Muscle of arm (tissue), 14 donors: ENCODE measurements around the gene COX6A2. TPM values are rescaled to one million over a fixed set of nuclear protein-coding genes. Genes with fewer than 3 reads are reported as not detected.

Experiments used
- DNase-seq: peaks from one replicate; pipeline ENCODE4 v3.0.0-alpha.2; 2013
- long read RNA-seq, 11 donors: transcript quantifications; one replicate each; lab custom pipeline, GENCODE V29; 2026
- polyA plus RNA-seq, 12 donors: library from polyadenylated mRNA; unstranded; fragments of 120-200 nt; gene quantifications; one replicate each; pipeline ENCODE4 v1.2.1, GENCODE V29; 2013; ENCODE audit not compliant: insufficient read length in 12 of 12

COX6A2 gene
- polyA plus RNA-seq: 100 to 1,000 TPM in 11 of 12 donors, not detected in 1; 146 to 481 (median 259) TPM
- long read RNA-seq, donor 1, partial matches to known transcripts: 0 of 2 reads
- long read RNA-seq, donor 1, other reads (novel, unspliced or antisense): 0 of 2 reads
- long read RNA-seq, donor 2, transcript COX6A2-201 (3 exons, 440 nt): major isoform, 456 of 523 reads
- long read RNA-seq, donor 2, transcript COX6A2-202 (2 exons, 353 nt): minor isoform, 53 of 523 reads
- long read RNA-seq, donor 2, partial matches to known transcripts: 14 of 523 reads
- long read RNA-seq, donor 2, other reads (novel, unspliced or antisense): 0 of 523 reads
- long read RNA-seq, donor 3, transcript COX6A2-201 (3 exons, 440 nt): major isoform, 180 of 212 reads
- long read RNA-seq, donor 3, transcript COX6A2-202 (2 exons, 353 nt): minor isoform, 25 of 212 reads
- long read RNA-seq, donor 3, partial matches to known transcripts: 7 of 212 reads
- long read RNA-seq, donor 3, other reads (novel, unspliced or antisense): 0 of 212 reads
- long read RNA-seq, donor 4, transcript COX6A2-201 (3 exons, 440 nt): major isoform, 103 of 131 reads
- long read RNA-seq, donor 4, transcript COX6A2-202 (2 exons, 353 nt): minor isoform, 13 of 131 reads
- long read RNA-seq, donor 4, partial matches to known transcripts: 15 of 131 reads
- long read RNA-seq, donor 4, other reads (novel, unspliced or antisense): 0 of 131 reads
- long read RNA-seq, donor 5, transcript COX6A2-202 (2 exons, 353 nt): minor isoform, 18 of 461 reads
- long read RNA-seq, donor 5, transcript COX6A2-201 (3 exons, 440 nt): major isoform, 435 of 461 reads
- long read RNA-seq, donor 5, partial matches to known transcripts: 8 of 461 reads
- long read RNA-seq, donor 5, other reads (novel, unspliced or antisense): 0 of 461 reads
- long read RNA-seq, donor 6, transcript COX6A2-202 (2 exons, 353 nt): minor isoform, 29 of 188 reads
- long read RNA-seq, donor 6, transcript COX6A2-201 (3 exons, 440 nt): major isoform, 159 of 188 reads
- long read RNA-seq, donor 6, partial matches to known transcripts: 0 of 188 reads
- long read RNA-seq, donor 6, other reads (novel, unspliced or antisense): 0 of 188 reads
- long read RNA-seq, donor 7, transcript COX6A2-201 (3 exons, 440 nt): major isoform, 137 of 146 reads
- long read RNA-seq, donor 7, transcript COX6A2-202 (2 exons, 353 nt): minor isoform, 9 of 146 reads
- long read RNA-seq, donor 7, partial matches to known transcripts: 0 of 146 reads
- long read RNA-seq, donor 7, other reads (novel, unspliced or antisense): 0 of 146 reads
- long read RNA-seq, donor 8, transcript COX6A2-202 (2 exons, 353 nt): minor isoform, 27 of 363 reads
- long read RNA-seq, donor 8, transcript COX6A2-201 (3 exons, 440 nt): major isoform, 331 of 363 reads
- long read RNA-seq, donor 8, partial matches to known transcripts: 5 of 363 reads
- long read RNA-seq, donor 8, other reads (novel, unspliced or antisense): 0 of 363 reads
- long read RNA-seq, donor 9, transcript COX6A2-202 (2 exons, 353 nt): minor isoform, 10 of 162 reads
- long read RNA-seq, donor 9, transcript COX6A2-201 (3 exons, 440 nt): major isoform, 142 of 162 reads
- long read RNA-seq, donor 9, partial matches to known transcripts: 10 of 162 reads
- long read RNA-seq, donor 9, other reads (novel, unspliced or antisense): 0 of 162 reads
- long read RNA-seq, donor 10, transcript COX6A2-202 (2 exons, 353 nt): minor isoform, 26 of 359 reads
- long read RNA-seq, donor 10, transcript COX6A2-201 (3 exons, 440 nt): major isoform, 316 of 359 reads
- long read RNA-seq, donor 10, partial matches to known transcripts: 17 of 359 reads
- long read RNA-seq, donor 10, other reads (novel, unspliced or antisense): 0 of 359 reads
- long read RNA-seq, donor 11, transcript COX6A2-201 (3 exons, 440 nt): major isoform, 392 of 447 reads
- long read RNA-seq, donor 11, transcript COX6A2-202 (2 exons, 353 nt): minor isoform, 44 of 447 reads
- long read RNA-seq, donor 11, partial matches to known transcripts: 11 of 447 reads
- long read RNA-seq, donor 11, other reads (novel, unspliced or antisense): 0 of 447 reads

GRCh38 chr16:31428279-31428597 is at the start of gene COX6A2:
Gene COX6A2 (minus strand): TSS chr16:31428360. CDS start chr16:31428325, 35 bp downstream.
- DNase-seq: no peak

DNA sequence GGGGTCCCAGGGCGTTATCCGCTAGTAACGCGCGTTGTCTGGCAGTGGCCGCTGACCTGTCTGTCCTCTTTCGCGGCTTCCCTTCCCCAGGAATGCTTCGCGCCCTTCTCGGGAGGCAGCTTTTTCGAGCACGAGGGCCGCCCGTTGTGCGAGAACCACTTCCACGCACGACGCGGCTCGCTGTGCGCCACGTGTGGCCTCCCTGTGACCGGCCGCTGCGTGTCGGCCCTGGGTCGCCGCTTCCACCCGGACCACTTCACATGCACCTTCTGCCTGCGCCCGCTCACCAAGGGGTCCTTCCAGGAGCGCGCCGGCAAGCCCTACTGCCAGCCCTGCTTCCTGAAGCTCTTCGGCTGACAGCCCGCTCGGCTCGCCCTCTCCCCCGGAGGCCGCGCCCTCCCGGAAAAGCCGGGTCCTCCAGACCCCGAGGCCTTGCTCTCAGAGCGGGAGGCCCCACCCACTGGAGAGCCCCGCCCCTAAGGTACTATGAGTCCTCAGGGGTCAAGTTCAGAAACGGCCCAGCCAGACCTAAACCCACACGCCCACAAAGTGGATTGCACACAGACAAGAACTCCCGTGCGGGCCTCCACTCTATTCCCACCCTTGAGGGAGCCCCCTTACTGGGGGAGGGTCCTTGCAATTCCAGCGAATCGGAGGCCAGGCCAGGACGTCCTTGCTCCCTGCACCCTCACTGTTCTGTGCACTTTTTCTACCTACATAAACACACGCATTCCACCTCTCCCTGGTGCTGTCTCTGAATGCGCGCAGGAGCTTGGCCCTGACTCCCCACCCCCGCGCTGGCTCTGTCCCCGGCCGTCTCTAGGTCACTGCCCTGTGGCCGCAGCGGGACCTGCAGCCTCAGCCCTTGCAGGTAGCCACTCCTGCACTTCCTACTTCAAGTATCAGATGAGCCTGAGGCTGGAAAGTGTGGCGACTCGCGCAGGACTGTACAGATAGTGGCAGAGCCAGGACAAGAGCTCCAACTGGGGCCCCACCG is 49.4 kb upstream of the COX6A2 start:
- DNase-seq: no peak

DNA sequence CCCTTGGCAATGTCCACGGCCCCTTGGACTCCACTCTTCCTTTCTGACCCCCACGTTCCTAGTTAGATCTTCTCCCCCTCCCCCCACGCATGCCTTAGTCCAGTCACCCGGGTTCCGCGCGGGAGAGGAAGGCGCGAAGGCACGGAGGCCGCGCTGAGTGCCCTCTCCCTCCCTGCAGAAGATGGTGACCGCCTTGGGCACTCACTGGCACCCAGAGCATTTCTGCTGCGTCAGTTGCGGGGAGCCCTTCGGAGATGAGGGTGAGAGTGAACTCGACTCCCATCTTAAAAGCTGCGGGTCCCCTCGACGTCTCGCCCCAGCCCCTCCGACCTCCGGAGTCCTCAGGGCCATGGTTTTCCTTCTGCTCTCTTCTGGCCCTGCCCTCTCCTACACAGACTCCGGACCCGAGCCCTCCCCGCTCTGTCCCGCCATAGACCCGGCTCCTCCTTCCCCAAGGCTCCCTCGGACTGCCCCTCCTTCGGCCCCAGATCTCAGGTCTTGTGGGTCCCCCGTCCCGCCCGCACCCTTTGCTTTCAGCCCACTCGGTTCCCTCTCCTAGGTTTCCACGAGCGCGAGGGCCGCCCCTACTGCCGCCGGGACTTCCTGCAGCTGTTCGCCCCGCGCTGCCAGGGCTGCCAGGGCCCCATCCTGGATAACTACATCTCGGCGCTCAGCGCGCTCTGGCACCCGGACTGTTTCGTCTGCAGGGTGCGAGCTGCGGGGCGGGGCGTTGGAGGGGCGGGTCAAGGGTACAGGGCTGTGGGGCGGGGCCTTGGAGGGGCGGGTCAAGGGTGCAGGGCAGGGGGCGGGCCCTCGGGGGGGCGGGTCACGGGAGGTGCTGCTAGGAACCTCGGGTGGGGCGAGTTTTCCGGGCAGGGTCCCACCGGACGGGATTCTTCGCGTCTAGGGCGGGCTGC is 48.4 kb upstream of the COX6A2 start:
- DNase-seq: no peak

- DNase-seq: no peak
Observed at GRCh38 chr16:31475946-31476302, 47.8 kb upstream of the COX6A2 start.

DNA sequence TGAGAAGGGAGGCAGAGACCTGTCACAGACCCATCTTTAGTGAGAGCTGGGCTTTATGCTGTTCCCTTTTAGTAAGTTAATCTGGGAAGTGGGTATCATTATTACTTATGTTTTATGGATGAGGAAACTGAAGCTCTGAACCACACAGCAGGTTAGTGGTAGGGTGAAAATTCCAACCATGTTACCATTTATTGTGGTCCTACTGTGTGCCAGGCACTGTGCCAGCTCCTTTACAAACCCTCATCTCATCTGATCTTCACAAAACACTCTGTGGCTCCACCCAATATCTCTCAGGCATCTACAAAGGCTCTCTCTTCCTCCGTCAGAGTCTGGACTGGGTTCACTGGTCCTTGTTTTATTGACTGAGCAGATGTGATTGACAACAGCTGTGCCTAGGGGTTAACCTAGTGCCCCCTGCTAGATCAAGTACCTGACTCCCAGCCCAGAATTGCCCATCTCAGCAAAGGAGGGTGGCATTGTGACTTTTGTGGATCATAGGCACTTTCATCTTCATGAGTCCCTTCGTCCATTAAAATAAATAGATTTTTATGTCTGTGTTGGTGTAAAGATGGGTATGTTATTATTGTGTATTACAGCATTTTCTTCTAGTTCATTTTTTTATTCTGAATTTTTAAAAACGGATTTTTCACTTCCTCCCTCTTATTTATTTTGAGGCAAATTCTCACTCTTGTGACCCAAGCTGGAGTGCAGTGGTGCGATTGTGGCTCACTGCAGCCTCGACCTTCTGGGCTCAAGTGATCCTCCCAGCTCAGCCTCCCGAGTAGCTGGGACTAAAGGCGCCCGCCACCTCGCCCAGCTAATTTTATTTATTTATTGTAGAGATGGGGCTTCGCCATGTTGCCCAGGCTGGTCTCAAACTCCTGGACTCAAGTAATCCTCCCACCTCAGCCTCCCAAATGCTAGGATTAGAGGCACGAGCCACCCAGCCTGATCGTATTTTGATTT is 46.9 kb upstream of the COX6A2 start:
- no peak for DNase-seq

- no peak for DNase-seq
Observed at GRCh38 chr16:31474173-31474714, 46.1 kb upstream of the COX6A2 start.

GRCh38 chr16:31473264-31473984 is 45.3 kb upstream of the COX6A2 start:
- no peak for DNase-seq

- peak; percentile 83 for DNase-seq
Observed at GRCh38 chr16:31472709-31473203, 44.6 kb upstream of the COX6A2 start.

DNA sequence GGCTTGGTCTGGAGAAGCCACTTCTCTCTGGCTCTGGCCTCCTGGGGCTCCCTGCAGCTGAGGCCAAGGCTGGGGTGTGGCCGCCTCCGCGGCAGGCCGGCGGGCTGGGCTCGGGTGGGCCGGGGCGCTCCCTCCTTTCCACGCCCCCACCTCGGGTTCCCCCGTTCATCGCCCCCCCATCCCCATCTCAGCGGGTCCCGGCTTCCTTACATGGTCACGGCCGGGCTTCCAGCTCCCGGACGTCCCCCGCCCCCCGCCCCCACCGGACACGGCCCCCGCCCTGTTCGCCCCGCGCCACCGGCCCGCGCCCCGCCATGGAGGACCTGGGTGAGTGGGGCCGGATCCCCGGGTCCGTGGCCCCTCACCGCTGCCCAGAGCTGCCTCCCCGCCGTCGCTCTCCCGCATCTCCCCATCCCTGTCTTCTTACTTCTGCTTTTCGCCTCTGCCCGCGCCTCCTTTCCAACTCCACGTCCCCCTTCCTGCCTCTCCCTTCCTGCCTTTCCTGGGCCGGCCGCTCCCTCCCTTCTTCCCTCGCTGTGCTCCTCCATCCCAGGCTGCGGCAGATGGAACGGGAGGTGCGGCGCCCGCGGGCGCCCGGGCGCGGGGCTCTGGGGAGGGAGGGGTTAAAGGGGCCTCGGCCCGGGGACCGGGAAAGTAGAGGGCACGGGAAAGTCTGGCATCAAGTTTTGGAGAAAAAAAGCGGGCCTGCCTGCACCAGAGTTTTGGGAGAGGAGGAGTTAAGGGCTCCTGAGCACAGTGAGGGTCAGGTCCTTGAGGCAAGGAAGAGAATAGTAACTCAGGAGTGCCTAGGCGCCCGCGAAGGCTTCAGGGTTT is 43.9 kb upstream of the COX6A2 start, which contains the start of gene TGFB1I1:
TSS of gene TGFB1I1 (plus strand) at position 278 of the 834 bp plus-strand sequence. CDS start at position 315, 37 bp downstream.
- DNase-seq: peak; percentile 74

DNA sequence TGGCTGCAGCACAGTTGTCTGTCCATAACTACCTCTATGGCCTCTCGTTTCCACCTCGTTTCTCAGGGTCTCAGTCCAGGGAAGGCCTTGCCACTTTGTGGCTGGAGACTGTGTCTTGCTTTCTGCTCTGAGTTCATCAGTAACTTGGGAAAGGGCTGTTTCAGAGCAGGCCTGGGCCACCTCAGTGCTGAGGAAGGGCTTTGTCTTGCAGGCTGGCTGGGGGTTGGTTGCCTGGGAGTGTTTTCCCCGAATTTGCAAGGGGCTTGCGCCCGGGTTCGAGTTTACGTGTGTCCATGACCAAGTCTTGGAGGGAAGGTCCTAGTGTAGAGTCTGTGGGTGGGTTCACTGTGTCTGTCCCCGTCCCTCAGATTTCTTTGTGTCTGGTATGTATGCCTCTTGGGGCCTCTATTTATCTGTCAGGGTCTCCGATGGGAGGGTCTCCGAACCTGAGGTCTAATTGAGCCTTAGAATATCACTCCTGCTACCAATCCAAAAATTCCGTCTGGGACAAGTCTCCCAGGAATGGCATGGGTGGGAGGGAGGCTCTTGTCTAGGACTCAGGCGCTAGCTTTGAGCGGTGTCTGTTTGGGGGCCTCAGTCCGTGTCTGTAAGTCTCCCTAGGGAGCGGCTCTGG is 43.2 kb upstream of the COX6A2 start:
- DNase-seq: no peak

DNA sequence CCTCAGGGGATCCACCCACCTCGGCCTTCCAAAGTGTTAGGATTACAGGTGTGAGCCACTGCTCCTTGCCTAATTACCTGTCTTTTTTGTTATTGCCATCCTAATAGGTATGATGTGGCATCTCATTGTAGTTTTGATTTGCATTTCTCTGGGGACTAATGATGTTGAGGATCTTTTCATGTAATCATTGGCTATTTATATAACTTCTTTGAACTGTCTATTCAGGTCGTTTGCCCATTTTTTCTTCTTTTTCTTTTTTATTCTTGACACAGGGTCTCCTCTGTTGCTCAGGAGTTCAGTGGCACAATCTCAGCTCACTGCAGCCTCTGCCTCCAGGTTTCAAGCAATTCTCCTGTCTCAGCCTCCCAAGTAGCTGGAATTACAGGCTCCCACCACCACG is 42.5 kb upstream of the COX6A2 start:
- no peak for DNase-seq

DNA sequence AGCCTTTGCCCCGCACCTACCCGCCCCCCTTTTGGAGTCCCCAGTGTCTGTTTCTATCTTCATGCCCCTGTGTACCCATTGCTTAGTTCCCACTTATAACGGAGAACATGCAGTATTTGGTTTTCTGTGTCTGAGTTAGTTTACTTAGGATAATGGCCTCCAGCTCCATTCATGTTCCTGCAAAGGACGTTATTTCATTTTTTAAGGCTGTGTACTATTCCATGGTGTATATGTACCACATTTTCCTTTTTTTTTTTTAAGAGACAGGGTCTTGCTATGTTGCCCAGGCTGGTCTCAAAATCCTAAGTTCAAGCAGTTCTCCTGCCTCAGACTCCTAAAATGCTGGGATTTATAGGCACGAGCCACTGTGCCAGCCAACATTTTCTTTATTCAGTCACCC is 39.7 kb upstream of the COX6A2 start:
- no peak for DNase-seq

DNA sequence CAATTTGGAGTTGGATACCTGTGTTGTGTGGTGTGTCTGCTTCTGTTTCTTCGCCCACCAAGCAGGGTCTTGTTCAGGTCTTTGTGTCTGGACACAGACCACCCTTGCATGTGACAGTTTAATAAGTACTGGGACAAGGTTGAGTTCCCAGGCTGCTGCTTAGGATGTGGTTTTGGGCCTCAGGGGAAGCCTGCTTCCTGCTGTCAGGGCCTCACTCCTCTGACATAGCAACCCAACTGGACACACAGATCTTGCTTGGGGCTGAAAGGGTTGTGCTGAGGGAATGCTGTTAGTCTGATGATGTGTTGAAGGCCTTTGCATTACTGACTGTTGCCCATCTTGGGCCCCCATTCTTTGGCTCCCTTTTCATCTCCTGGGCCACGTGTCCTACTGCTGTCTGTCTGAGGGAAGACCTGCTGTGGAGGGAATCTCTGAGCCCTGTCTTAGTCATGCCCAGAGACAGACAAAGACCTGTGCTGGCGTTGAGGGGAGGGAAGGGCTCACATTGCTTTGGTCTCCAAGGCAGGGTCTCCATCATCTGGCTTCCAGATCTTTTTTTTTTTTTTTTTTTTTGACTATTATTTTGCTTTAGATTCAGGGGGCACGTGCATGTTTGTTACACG is 39.1 kb upstream of the COX6A2 start:
- no peak for DNase-seq
